Mesenchymal stem cell (in vitro differentiated cells and primary cell): ENCODE data around the gene EPHX1.

Source experiments
- DNase-seq: peaks from one replicate; pipeline ENCODE4 v3.0.0-alpha.2; 2013
- H2AFZ ChIP-seq: one replicate; pipeline ENCODE4 v1.6.1; 2013; ENCODE audit warnings: low read depth, mild to moderate bottlenecking, control low read depth, inconsistent platforms, low read length, moderate library complexity
- H2AK5ac ChIP-seq: 2 replicates; pipeline ENCODE4 v1.6.1; 2013; ENCODE audit warnings: low read length, moderate library complexity, mild to moderate bottlenecking, inconsistent platforms; ENCODE audit not compliant: severe bottlenecking
- H2BK120ac ChIP-seq: one replicate; pipeline ENCODE4 v1.6.1; 2013; ENCODE audit warnings: low read depth, mild to moderate bottlenecking, inconsistent platforms, low read length, moderate library complexity
- H2BK12ac ChIP-seq, 2 experiments: one replicate each; pipeline ENCODE4 v1.6.1; 2013; ENCODE audit warnings: inconsistent platforms in 2 of 2, low read length in 2 of 2, mild to moderate bottlenecking in 2 of 2, moderate library complexity in 2 of 2, control low read depth in 1 of 2
- H2BK15ac ChIP-seq: one replicate; pipeline ENCODE4 v1.6.1; 2013; ENCODE audit warnings: mild to moderate bottlenecking, low read depth, inconsistent platforms; ENCODE audit not compliant: poor library complexity, severe bottlenecking
- H2BK5ac ChIP-seq: 2 replicates; pipeline ENCODE4 v1.6.1; 2013; ENCODE audit warnings: low read depth, mild to moderate bottlenecking, low read length, control low read depth, inconsistent platforms; ENCODE audit not compliant: poor library complexity, severe bottlenecking
- H3K14ac ChIP-seq, 2 experiments: one replicate each; pipeline ENCODE4 v1.6.1; 2013; ENCODE audit warnings: inconsistent platforms in 2 of 2, low read length in 2 of 2, control low read depth in 1 of 2, mild to moderate bottlenecking in 1 of 2, moderate library complexity in 1 of 2
- H3K18ac ChIP-seq, 2 experiments: one replicate each; pipeline ENCODE4 v1.6.1; 2013; ENCODE audit warnings: inconsistent platforms in 2 of 2, low read length in 2 of 2, control low read depth in 1 of 2, low read depth in 1 of 2, mild to moderate bottlenecking in 1 of 2
- H3K23ac ChIP-seq, 2 experiments: one replicate each; pipeline ENCODE4 v1.6.1; 2013; ENCODE audit warnings: inconsistent platforms in 2 of 2, low read length in 2 of 2, mild to moderate bottlenecking in 2 of 2, moderate library complexity in 2 of 2, control low read depth in 1 of 2
- H3K27ac ChIP-seq: 2 replicates; pipeline ENCODE4 v1.5.1; 2013; ENCODE audit warnings: mild to moderate bottlenecking, moderate library complexity, low read length, control low read depth, inconsistent platforms; ENCODE audit not compliant: poor library complexity, severe bottlenecking
- H3K27me3 ChIP-seq, 2 experiments: 2 replicates each; pipeline versions ENCODE4 v1.6.1 to v1.7.0; 2013; ENCODE audit warnings: low read length in 2 of 2, mild to moderate bottlenecking in 2 of 2, moderate library complexity in 2 of 2, control low read depth in 1 of 2, inconsistent platforms in 1 of 2; ENCODE audit not compliant: control insufficient read depth in 1 of 2, insufficient read depth in 1 of 2
- H3K36me3 ChIP-seq, 2 experiments: 2 replicates each; pipeline versions ENCODE4 v1.6.1 to v1.7.0; 2013; ENCODE audit warnings: low read length in 2 of 2, control low read depth in 1 of 2, inconsistent platforms in 1 of 2, low read depth in 1 of 2, mild to moderate bottlenecking in 1 of 2; ENCODE audit not compliant: insufficient read depth in 2 of 2, control insufficient read depth in 1 of 2
- H3K4ac ChIP-seq, 2 experiments: one replicate each; pipeline ENCODE4 v1.6.1; 2013; ENCODE audit warnings: inconsistent platforms in 2 of 2, low read length in 2 of 2, mild to moderate bottlenecking in 2 of 2, moderate library complexity in 2 of 2, control low read depth in 1 of 2, low read depth in 1 of 2
- H3K4me1 ChIP-seq: 2 replicates; pipeline ENCODE4 v1.6.1; 2013; ENCODE audit warnings: low read depth, low read length, control low read depth; ENCODE audit not compliant: control insufficient read depth, insufficient read depth
- H3K4me2 ChIP-seq: 2 replicates; pipeline ENCODE4 v1.6.1; 2013; ENCODE audit warnings: low read length, mild to moderate bottlenecking, inconsistent platforms; ENCODE audit not compliant: poor library complexity, severe bottlenecking
- H3K4me3 ChIP-seq, 2 experiments: 2 replicates each; pipeline versions ENCODE4 v1.5.1 to v1.7.0; 2013; ENCODE audit warnings: low read length in 2 of 2, mild to moderate bottlenecking in 2 of 2, control low read depth in 1 of 2, low read depth in 1 of 2; ENCODE audit not compliant: insufficient read depth in 1 of 2
- H3K79me1 ChIP-seq: replicated peaks from 2 replicates; pipeline ENCODE4 v1.6.1; 2013; ENCODE audit warnings: mild to moderate bottlenecking, control low read depth, low read length, inconsistent platforms; ENCODE audit not compliant: poor library complexity, severe bottlenecking
- H3K9ac ChIP-seq: 2 replicates; pipeline ENCODE4 v1.7.0; 2013; ENCODE audit warnings: mild to moderate bottlenecking, low read length, moderate library complexity
- H3K9me3 ChIP-seq: 2 replicates; pipeline ENCODE4 v1.7.0; 2013; ENCODE audit warnings: mild to moderate bottlenecking, low read length; ENCODE audit not compliant: control insufficient read depth
- H4K8ac ChIP-seq: one replicate; pipeline ENCODE4 v1.6.1; 2013; ENCODE audit warnings: inconsistent platforms, mild to moderate bottlenecking, low read length, moderate library complexity
- H4K91ac ChIP-seq: one replicate; pipeline ENCODE4 v1.6.1; 2013; ENCODE audit warnings: mild to moderate bottlenecking, low read length, inconsistent platforms
- WGBS: methylation state at CpG from one replicate; pipeline ENCODE4 v1.1.7; 2013; ENCODE audit warnings: mixed read lengths; 5-methylcytosine and 5-hydroxymethylcytosine counted together

The EPHX1 gene

GRCh38 chr1:225852413-225853124, 42.6 kb downstream of the EPHX1 start:
- no peaks in the 10 kb centered on the region for H3K9me3 ChIP-seq
- no peak overlapping the region for H2AFZ ChIP-seq
- no peak overlapping the region for H2BK120ac ChIP-seq
- no peak overlapping the region for H4K91ac ChIP-seq
- no peak for DNase-seq
- no peak overlapping the region for H3K27ac ChIP-seq
- no peak overlapping the region for H3K14ac ChIP-seq
- no peak overlapping the region for H2BK12ac ChIP-seq
- no peaks in the 10 kb centered on the region for H3K27me3 ChIP-seq
- no peak overlapping the region for H2AK5ac ChIP-seq
- H2BK5ac ChIP-seq, result no peak overlapping the region
- H3K18ac ChIP-seq, result no peak overlapping the region
- no peak overlapping the region for H3K4ac ChIP-seq
- no peaks in the 10 kb centered on the region for H3K4me1 ChIP-seq
- no peaks in the 10 kb centered on the region for H3K79me1 ChIP-seq
- WGBS, result 96% methylated on average over 11 of the region's 13 CpGs
- H3K4me2 ChIP-seq, result no peak overlapping the region
- H3K23ac ChIP-seq, result no peak overlapping the region
- no peak overlapping the region for H3K4me3 ChIP-seq
- peaks cover 45 to 68% of the 10 kb centered on the region in 2 experiments for H3K36me3 ChIP-seq
- H4K8ac ChIP-seq, result no peak overlapping the region
- H3K9ac ChIP-seq, result no peak overlapping the region
- no peak overlapping the region for H2BK15ac ChIP-seq

- Histone ChIP-seq H4K91ac (no peak overlapping the region), H3K4me1 (no peaks in the 10 kb centered on the region), H2BK120ac (no peak overlapping the region), H4K8ac (no peak overlapping the region), H3K18ac (no peak overlapping the region), H3K23ac (no peak overlapping the region), H3K36me3 (peaks cover 40 to 66% of the 10 kb centered on the region in 2 experiments), H2BK15ac (no peak overlapping the region), H3K14ac (no peak overlapping the region), H2AFZ (no peak overlapping the region), H3K9ac (no peak overlapping the region), H3K27me3 (no peaks in the 10 kb centered on the region), H3K9me3 (no peaks in the 10 kb centered on the region), H2BK5ac (no peak overlapping the region), H3K79me1 (no peaks in the 10 kb centered on the region), H3K27ac (no peak overlapping the region), H3K4ac (no peak overlapping the region), H3K4me3 (no peak overlapping the region), H2AK5ac (no peak overlapping the region), H3K4me2 (no peak overlapping the region), H2BK12ac (no peak overlapping the region)
- 96% methylated on average over 12 of the region's 12 CpGs for WGBS
- DNase-seq, result no peak
Observed at GRCh38 chr1:225853441-225853840, 43.5 kb downstream of the EPHX1 start.

- no peak overlapping the region for H2AFZ ChIP-seq
- H2BK5ac ChIP-seq, result no peak overlapping the region
- H2BK12ac ChIP-seq, result no peak overlapping the region
- no peak for DNase-seq
- H3K14ac ChIP-seq, result no peak overlapping the region
- H4K91ac ChIP-seq, result no peak overlapping the region
- H3K79me1 ChIP-seq, result no peaks in the 10 kb centered on the region
- H3K9ac ChIP-seq, result no peak overlapping the region
- no peaks in the 10 kb centered on the region for H3K4me1 ChIP-seq
- H4K8ac ChIP-seq, result no peak overlapping the region
- no peak overlapping the region for H2AK5ac ChIP-seq
- no peak overlapping the region for H3K4ac ChIP-seq
- H3K9me3 ChIP-seq, result no peaks in the 10 kb centered on the region
- WGBS, result 95% methylated on average over 10 of the region's 10 CpGs
- H2BK120ac ChIP-seq, result no peak overlapping the region
- H3K36me3 ChIP-seq, result peaks cover 38 to 83% of the 10 kb centered on the region in 2 experiments
- no peak overlapping the region for H2BK15ac ChIP-seq
- H3K27ac ChIP-seq, result no peak overlapping the region
- no peak overlapping the region for H3K18ac ChIP-seq
- H3K4me3 ChIP-seq, result no peak overlapping the region
- no peak overlapping the region for H3K23ac ChIP-seq
- no peaks in the 10 kb centered on the region for H3K27me3 ChIP-seq
- H3K4me2 ChIP-seq, result no peak overlapping the region
Observed at GRCh38 chr1:225855503-225856300, 45.8 kb downstream of the EPHX1 start.

GRCh38 chr1:225857256-225857655, 47.3 kb downstream of the EPHX1 start:
- H4K8ac ChIP-seq, result no peak overlapping the region
- H3K14ac ChIP-seq, result no peak overlapping the region
- no peak overlapping the region for H2BK15ac ChIP-seq
- H3K9ac ChIP-seq, result no peak overlapping the region
- no peaks in the 10 kb centered on the region for H3K9me3 ChIP-seq
- DNase-seq, result no peak
- H2AFZ ChIP-seq, result no peak overlapping the region
- H2AK5ac ChIP-seq, result no peak overlapping the region
- no peak overlapping the region for H3K4me3 ChIP-seq
- 97% methylated on average over 4 of the region's 7 CpGs for WGBS
- H3K36me3 ChIP-seq, result peaks cover 51 to 90% of the 10 kb centered on the region in 2 experiments
- H3K4me1 ChIP-seq, result no peaks in the 10 kb centered on the region
- H3K27ac ChIP-seq, result no peak overlapping the region
- no peaks in the 10 kb centered on the region for H3K27me3 ChIP-seq
- H2BK5ac ChIP-seq, result no peak overlapping the region
- H3K4me2 ChIP-seq, result no peak overlapping the region
- no peak overlapping the region for H3K4ac ChIP-seq
- no peak overlapping the region for H2BK12ac ChIP-seq
- H3K23ac ChIP-seq, result no peak overlapping the region
- H2BK120ac ChIP-seq, result no peak overlapping the region
- H3K18ac ChIP-seq, result no peak overlapping the region
- no peak overlapping the region for H4K91ac ChIP-seq
- no peaks in the 10 kb centered on the region for H3K79me1 ChIP-seq
